GM21576 (cell line): ENCODE data around the gene SUV39H1.
"Not testable (repeated sequence)": the region's sequence is repeated elsewhere in the genome, so short reads cannot be mapped to it uniquely, and the experiment has no call there.

Source experiments
- ATAC-seq: cut with Tn5 transposase; IDR thresholded peaks from one replicate; pipeline ENCODE4 v1.9.1; 2021; ENCODE audit warnings: mild to moderate bottlenecking, moderate library complexity; ENCODE audit not compliant: unreplicated experiment

The SUV39H1 gene

DNA sequence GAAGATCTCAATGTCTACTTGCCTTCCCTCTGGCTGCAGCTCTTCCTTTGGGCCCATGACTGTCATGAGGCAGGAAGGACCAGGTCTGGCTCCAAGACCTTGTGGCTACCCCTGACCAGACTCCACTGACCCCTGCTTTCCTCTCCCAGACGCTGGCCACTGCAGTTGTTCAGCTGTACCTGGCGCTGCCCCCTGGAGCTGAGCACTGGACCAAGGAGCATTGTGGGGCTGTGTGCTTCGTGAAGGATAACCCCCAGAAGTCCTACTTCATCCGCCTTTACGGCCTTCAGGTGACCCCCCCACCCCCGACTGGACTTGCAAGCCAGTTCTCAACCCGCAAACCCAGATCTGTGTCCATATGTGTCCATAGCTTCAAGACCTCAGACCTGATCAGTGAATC is 12.4 kb upstream of the SUV39H1 start:
- ATAC-seq: no peak

DNA sequence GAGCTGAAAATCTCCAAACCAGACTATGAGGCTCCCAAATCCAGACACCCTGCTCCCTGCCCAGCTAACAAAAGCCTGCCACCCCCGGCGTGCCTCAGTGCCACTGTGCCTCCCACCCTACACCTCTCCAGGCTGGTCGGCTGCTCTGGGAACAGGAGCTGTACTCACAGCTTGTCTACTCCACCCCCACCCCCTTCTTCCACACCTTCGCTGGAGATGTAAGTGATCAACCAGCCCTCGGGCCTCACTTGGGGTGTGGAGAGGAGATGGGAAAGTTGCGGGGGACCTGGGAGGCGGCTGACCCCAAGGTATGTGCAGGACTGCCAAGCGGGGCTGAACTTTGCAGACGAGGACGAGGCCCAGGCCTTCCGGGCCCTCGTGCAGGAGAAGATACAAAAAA is 11.1 kb upstream of the SUV39H1 start:
- no peak for ATAC-seq

DNA sequence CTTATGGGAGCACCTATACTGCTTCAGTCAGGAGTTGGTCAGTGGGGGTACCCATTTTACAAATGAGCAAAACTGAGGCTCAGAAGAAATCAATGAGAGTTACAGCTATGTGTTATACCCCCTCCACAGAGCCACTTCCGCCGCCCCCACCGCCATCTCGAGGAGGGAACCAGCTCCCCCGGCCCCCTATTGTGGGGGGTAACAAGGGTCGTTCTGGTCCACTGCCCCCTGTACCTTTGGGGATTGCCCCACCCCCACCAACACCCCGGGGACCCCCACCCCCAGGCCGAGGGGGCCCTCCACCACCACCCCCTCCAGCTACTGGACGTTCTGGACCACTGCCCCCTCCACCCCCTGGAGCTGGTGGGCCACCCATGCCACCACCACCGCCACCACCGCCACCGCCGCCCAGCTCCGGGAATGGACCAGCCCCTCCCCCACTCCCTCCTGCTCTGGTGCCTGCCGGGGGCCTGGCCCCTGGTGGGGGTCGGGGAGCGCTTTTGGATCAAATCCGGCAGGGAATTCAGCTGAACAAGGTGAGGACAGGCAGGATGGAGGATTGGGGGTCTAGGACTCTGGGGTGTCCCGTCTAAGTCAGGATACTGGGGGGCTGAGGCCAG is 7.9 kb upstream of the SUV39H1 start:
- no peak for ATAC-seq

DNA sequence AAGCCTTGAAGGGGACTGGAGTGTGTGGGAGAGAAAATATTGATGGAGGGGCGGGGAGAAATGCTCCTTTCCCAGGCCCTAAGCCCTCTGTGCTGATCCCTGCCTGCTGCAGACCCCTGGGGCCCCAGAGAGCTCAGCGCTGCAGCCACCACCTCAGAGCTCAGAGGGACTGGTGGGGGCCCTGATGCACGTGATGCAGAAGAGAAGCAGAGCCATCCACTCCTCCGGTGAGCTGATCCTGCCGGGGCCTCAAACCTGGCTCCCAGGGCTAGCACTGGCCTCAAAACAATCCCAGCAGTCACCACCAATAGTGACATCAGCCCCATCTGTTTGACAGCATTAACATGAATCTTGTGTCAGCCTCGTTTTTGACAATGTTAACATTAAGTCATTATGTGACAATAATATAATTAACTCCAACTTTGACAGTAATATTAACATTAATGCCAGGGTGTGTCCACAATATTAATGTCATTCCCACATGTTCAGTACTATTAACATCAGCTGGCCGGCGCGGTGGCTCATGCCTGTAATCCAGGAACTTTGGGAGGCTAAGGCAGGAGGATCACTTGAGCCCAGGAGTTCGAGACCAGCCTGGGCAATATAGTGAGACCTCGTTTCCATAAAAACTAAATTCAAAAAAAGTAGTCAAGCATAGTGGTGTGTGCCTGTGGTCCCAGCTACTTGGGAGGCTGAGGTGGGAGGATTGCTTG is 7.2 kb upstream of the SUV39H1 start:
- ATAC-seq: no peak

DNA sequence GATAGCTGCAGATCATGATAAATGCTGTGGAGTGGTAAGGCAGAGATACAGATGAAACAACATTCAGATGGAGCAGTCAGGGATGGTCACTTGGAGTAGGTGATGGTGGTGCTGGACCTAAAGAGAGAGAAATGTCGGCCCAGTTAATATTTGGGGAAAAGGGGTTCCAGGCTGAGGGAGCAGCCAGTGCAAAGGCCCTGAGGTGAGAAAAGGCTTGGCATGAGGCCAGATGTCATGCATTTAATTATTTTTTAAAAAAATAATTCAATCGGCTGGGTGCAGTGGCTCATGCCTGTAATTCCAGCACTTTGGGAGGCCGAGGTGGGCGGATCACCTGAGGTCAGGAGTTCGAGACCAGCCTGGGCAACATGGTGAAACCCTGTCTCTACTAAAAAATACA is 4.8 kb upstream of the SUV39H1 start:
- ATAC-seq: not testable (repeated sequence)

DNA sequence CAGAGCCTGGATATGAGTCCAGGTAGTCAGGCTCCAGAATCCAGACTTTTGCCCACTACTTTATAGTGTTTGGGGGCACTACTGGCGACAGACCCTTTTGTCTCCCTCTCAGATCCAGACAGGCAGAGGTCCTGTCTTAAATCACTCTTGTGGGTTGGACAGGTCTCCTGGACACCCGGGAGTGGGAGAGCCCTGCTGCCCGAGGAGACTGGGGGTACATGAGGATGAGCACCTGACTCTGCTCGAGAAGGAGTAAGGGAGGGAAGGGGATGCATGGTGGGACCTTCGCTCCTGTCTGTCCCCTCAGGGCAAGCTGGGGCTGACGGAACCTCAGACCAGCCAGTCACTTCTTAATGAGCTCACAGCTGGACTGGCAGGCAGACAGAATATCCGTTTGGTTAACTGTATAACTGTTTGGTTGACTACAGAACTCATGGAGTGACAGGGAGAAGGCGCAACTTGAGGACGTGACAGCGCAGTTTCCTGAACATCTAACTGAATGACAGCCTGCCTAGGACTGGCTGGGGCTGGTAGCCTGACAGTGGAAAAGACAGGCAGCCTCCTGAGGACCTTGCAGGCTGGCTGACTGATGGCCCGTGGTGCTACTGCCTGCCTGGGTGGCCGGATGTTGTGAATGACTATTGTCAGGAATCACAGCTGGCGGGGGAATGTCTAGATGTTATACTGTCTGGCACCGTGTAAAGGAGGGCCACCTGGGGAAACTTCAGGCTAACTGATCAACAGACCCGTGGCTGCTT is 1.6 kb upstream of the SUV39H1 start:
- no peak for ATAC-seq

DNA sequence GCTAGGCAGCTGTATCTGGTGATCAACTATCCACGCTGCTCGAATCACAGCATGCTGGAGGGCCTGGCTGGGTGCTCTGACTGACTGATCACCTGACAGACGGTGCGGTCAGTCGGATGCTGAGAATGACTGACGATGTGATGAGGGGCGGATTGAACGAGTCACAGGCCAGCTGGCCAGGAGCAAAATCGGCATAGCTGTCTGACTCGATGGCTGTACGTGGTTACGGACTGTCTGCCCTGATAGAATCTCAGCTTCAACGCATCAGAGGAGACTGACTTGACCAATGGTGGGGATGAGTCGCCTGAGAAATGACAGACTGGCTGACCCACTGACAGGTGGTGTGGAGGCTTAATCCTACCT is 1.0 kb upstream of the SUV39H1 start:
- ATAC-seq: no peak

DNA sequence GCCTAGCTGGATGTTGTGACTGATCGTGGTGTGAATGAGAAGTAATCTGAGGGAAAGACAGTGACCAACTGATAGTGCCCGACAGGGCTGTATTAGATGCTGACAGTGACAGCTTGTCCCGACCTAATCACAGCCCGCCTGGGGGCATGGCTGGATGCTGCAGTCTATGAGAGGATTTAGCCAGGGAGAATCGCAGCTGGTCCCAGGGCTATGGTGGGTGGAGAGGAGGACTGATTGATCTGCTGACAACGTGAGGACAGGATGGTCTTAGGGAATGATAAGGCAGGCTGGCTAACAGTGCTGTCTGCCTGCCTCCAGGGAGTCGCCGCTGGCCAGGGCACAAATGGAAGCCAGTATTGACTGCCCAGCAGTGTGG is 621 bp upstream of the SUV39H1 start:
- ATAC-seq: no peak

DNA sequence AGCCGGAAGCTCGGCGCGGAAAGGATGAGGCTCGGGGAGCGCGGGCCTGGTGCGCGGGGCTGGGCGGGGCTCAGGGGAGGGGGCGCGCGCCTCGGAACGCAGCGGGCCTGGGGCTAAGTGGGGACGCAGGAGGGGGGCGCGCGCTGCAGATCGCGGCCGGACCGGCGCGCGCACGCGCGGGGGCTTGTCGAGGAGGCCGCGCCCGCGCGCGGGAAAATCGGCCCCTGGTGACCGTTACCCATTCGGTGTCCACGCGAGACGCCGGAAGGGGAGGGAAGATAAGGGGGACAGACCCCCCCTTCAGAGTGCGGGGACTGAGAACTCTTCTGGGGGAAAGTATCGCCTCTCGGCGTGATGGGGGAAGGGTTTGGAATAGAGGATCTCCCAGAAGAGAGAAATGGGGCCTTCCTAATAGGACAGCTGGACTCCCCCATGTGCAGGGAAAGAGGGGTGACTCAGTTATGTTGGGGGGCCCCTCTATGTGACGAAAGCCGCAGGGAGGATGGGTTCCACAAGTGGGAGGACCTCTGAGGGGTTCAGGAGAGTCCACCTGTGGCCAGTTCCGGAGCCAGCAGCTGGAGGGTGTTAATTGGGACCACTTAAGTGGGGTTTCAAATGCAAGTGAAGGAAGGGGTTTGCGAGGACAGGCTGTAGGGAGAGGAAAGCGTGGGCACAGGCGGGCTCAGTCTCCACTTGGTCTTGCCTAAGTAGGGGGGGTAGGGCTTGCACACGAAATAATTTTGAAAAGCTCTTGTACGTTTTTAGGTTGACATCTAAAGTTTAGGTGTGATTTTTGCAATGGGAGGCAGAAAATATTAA is 584 bp downstream of the SUV39H1 start:
- ATAC-seq: peak; percentile 7

DNA sequence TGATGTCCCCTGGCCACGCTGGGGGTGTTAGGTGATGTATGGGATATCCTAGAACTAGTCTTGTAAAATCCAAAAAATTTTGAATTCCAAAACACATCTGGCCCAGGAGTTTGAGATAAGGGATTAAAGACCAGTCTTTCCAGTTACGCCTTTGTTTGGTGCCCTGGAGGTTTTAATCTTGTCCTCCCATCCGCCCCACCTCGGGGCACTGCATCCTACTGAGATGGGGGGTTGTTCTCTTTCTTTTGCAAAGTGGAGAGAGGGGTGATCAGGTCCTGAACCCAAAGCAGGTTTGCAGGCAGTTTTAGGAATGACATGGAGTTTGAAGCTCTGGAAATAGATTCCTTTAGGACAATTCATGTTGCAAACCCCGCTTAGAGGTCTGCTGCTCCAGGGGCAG is 1.8 kb downstream of the SUV39H1 start:
- ATAC-seq: no peak

DNA sequence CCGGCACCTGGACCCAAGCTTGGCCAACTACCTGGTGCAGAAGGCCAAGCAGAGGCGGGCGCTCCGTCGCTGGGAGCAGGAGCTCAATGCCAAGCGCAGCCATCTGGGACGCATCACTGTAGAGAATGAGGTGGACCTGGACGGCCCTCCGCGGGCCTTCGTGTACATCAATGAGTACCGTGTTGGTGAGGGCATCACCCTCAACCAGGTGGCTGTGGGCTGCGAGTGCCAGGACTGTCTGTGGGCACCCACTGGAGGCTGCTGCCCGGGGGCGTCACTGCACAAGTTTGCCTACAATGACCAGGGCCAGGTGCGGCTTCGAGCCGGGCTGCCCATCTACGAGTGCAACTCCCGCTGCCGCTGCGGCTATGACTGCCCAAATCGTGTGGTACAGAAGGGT is 3.7 kb downstream of the SUV39H1 start:
- no peak for ATAC-seq

DNA sequence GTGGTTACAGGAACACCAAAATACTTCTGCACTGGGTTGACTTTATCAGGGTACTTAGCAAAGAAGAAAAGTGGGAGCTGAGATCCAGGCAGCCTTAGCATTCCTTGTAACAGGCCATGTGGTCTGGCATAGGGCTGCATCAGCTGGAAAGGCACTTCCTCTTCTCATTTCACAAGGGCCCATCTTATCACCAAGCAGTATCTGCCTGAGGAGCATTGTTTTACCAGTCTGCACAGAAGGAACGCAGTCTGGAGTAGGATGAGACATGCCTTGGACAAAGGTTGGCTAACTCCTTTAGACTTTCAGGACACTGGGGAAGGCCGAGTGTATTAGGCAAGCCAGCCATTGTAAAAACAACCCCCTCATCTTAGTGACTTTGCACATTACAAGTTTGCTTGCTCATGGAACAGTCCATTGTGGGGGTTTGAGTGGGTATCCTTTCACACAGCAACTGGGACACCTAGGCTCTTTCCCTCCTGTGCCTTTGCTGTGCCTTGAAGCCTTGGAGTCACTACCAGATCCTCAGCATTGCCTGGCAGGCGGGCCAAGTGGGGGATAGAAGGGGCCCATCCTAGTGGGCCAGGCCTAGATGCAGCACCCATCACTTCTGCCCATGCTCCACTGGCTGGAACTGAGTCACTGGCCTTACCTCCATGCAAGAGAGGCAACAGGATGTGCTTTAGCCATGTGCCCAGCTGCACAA is 4.6 kb downstream of the SUV39H1 start:
- no peak for ATAC-seq

DNA sequence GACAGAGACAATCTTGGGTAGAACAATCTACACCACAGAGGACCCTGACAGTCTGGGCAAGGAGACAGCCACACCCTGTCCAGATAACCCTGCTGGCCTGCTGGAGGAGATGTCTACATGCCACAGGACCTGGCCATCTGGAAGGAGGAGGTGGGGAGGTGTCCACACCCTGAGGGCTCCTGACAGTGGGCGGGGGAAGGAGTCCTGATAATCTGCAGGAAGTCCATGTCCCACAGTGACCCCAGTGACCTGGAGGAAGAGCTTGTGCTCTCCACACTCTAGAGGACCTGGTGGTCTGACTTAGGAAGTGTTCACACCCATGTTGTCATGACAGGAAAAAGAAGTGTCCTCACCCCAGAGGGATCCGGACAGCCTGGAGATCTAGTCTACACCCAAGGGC is 5.5 kb downstream of the SUV39H1 start:
- ATAC-seq: no peak

DNA sequence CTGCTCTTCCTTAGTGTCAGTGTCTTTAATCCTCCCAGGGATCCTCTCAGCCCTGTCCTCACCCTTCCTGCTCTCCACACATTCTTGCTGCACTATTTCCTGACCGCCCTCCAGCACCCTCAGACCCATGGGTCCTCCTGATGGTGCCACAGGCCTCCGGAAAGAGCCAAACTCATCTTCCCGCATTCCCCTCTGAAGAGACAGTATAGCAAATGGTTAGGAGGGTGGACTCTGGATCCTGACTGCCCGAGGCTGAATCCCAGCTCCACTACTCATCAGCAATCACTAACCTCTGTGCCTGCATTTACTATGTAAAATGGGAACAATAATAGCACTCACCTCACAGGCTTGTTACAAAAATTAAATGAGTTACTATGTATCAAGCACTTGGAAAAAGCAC is 6.2 kb downstream of the SUV39H1 start:
- ATAC-seq: no peak

DNA sequence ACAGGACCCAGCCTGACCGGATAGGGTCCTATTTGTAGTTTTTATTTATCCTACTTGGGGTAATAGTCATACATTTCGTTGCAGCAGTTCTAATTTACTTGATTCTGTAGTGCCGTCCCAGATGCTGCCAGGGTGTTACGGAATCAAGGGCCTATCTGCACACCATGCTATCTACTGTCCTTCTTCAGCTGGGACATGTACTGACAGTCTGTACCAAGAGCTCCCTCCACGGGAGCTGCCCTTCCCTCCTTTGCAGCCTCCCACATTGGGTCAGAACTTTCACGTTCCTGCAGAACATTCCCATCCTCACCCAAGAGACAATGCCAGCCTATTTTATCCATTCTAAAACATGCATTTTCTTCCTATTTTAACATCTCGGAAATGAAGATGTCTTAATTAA is 6.7 kb downstream of the SUV39H1 start:
- no peak for ATAC-seq

DNA sequence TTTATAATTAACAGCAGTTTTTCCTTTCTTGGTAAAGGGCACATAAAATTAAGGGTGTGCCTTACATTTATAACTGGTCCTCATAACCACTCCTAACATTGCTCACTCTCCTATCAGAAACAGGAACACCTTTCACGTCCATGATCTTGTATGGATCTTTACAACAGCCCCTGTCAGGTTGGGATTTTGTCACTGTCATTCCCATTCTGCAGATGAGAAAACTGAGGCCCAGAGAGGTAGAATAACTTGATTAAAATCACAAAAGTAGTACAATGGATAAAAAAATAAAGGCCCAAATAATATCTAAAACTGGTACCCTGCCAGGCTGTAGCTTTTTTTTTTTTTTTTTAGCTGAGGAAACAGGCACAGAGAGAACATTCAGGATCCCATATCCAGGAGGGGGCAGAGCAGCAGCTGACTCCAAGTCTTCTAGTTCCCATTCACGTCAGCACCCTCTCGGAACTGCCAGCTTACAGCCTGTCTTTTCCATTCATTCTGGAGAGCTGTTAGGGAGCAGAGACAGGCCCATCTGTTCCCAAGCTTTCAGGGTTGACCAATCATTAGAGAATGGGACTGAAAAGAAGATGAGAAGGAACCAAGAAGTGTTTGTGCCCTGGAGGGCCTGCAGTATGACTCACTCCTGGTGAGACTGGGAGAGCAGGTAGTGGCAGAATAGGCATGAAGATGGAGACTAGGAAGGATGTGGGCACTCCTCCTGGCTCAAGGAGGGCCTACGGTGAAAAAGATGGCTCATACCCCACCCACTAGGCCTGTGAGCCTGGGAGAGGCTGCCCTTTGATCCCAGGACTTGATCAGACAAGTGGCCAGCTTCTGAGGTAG is 7.3 kb downstream of the SUV39H1 start:
- ATAC-seq: no peak

DNA sequence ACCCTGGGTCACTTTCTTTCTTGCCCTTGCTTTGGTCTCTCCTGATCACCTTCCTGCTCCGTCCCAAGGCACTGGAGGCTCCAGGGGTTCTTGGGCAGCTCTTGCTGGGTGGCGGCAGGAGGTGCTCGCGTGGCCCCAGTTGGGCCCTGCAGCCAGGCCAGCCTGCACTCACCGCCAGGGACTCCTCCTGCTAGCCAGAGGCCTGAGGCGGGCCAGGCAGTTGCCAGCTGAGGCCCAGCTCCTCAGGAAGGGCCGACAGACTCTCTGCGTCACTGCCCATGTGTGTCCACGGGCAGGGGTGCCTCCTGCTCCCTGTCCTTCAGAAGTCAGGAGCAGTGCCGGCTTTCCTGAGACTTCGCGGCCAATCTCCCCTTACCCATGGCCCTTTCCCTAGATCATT is 9.3 kb downstream of the SUV39H1 start:
- ATAC-seq: no peak

DNA sequence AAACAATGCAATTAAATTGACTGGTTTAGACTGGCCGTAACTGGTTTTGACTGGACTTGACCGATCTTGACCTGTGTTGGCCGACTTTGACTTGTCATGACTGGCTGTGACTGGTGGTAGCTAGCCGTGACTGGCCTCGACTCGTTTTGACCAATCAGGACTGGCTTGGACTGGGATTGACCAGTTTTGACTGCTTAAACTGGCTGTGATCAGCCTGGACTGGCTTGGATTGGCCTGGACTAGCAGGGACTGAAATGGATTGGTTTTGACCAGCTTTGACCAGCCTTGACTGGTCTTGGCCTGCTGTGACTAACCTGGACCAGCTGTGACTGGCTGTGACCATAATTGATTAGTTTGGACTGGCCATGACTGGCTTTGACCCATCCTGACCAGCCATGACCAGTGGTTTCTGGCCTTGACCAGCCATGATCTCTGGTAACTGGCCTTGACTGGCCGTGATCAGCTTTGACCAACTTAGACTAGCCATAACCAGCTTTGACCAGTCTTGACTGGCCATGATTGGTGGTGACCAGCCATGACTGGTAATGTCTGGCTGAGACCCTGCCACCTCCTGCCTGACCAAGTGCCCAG is 13.1 kb downstream of the SUV39H1 start:
- no peak for ATAC-seq

DNA sequence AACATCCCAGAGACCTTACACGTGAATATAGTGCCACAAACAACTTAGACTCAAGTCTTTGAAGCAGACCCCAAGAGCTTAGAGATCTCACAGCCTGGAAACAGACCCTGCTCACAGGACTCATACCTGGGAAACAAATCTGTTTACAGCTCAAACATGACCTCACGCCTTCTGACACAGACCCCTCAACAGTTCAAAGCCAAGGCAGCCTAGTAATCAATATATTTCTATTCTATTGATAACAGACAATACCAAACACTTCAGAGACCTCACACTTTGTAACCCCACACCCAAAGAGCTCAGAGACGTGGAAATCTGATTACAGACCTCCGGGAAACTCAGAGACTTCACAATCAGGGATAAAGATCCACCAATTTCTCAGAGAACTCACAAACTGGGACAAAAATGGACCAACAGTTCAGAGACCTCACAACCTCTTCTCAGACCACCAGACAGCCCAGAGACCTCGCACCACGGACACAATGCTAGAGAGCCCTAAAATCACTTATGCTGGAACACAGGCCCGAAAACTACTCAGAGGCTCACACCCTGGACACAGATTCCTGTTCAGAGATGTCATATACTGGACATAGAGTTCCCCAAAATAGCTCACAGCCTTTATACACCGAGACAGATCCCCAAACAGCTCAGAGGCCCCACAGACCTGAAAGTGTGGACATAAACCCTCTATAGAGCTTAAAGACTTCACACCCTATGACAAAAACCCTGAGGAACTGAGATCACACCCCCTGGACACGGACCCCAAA is 14.8 kb downstream of the SUV39H1 start:
- ATAC-seq: no peak
